GM21447 (cell line): ENCODE data around the gene FOXK1.
"Not testable (repeated sequence)": the region's sequence is repeated elsewhere in the genome, so short reads cannot be mapped to it uniquely, and the experiment has no call there.

Experiments used
- ATAC-seq: cut with Tn5 transposase; IDR thresholded peaks from one replicate; pipeline ENCODE4 v1.9.1; 2021; ENCODE audit not compliant: unreplicated experiment

The FOXK1 gene

GRCh38 chr7:4783292-4783652 is 101.2 kb downstream of the FOXK1 start:
- no peak for ATAC-seq

GRCh38 chr7:4783762-4784351 is 101.8 kb downstream of the FOXK1 start:
- ATAC-seq, result no peak

- no peak for ATAC-seq
Observed at GRCh38 chr7:4784799-4785198, 102.7 kb downstream of the FOXK1 start.

- ATAC-seq, result no peak
Observed at GRCh38 chr7:4785371-4785770, 103.3 kb downstream of the FOXK1 start.

- no peak for ATAC-seq
Observed at GRCh38 chr7:4786015-4786414, 103.9 kb downstream of the FOXK1 start.

GRCh38 chr7:4787541-4787940 is 105.4 kb downstream of the FOXK1 start:
- no peak for ATAC-seq

GRCh38 chr7:4787947-4788626 is 106.0 kb downstream of the FOXK1 start:
- no peak for ATAC-seq

- ATAC-seq, result no peak
Observed at GRCh38 chr7:4788627-4789189, 106.6 kb downstream of the FOXK1 start.

- ATAC-seq, result no peak
Observed at GRCh38 chr7:4789194-4790077, 107.3 kb downstream of the FOXK1 start.

- no peak for ATAC-seq
Observed at GRCh38 chr7:4790078-4790465, 108.0 kb downstream of the FOXK1 start.

GRCh38 chr7:4790516-4790991 is 108.5 kb downstream of the FOXK1 start:
- ATAC-seq, result no peak

GRCh38 chr7:4791101-4791737 is 109.1 kb downstream of the FOXK1 start:
- ATAC-seq, result no peak

- ATAC-seq, result no peak
Observed at GRCh38 chr7:4791738-4792536, 109.8 kb downstream of the FOXK1 start.

- no peak for ATAC-seq
Observed at GRCh38 chr7:4792537-4793126, 110.5 kb downstream of the FOXK1 start.

GRCh38 chr7:4793385-4793993 is 111.4 kb downstream of the FOXK1 start:
- not testable (repeated sequence) for ATAC-seq

GRCh38 chr7:4794171-4794570 is 112.1 kb downstream of the FOXK1 start:
- ATAC-seq, result not testable (repeated sequence)

- ATAC-seq, result no peak
Observed at GRCh38 chr7:4794591-4795350, 112.7 kb downstream of the FOXK1 start.

- no peak for ATAC-seq
Observed at GRCh38 chr7:4796453-4796852, 114.4 kb downstream of the FOXK1 start.
